ENCODE results near the gene GAS7. TPM values are rescaled to one million over a fixed set of nuclear protein-coding genes. Genes with fewer than 3 reads are reported as not detected.

The GAS7 gene
- total RNA-seq, 1 donor from 2014 or later, result 19.5 TPM

DNA sequence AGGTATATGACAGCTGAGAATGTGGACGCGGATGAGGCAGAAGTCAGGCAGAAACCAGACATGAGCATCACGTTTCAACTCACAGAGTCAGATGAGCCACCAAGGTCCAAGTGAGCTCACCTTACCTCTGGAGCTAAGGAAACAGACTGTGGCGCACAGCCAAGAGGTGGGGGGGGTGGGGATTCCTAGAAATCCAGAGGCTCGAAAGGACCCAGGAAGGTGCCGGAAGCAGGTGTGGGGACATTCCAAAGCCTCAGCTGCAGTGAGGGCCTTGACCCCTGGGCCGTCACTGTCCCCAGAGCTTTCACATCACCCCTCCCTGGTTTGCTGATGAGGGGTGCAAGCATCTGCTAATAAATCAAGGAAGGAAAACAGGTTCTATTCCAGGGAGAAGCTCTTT lies 264.1 kb downstream of the GAS7 start:
- no peak for DNase-seq (ENCODE audit: extremely low spot score, unreplicated experiment)
- TF ChIP-seq, protein P1, sequence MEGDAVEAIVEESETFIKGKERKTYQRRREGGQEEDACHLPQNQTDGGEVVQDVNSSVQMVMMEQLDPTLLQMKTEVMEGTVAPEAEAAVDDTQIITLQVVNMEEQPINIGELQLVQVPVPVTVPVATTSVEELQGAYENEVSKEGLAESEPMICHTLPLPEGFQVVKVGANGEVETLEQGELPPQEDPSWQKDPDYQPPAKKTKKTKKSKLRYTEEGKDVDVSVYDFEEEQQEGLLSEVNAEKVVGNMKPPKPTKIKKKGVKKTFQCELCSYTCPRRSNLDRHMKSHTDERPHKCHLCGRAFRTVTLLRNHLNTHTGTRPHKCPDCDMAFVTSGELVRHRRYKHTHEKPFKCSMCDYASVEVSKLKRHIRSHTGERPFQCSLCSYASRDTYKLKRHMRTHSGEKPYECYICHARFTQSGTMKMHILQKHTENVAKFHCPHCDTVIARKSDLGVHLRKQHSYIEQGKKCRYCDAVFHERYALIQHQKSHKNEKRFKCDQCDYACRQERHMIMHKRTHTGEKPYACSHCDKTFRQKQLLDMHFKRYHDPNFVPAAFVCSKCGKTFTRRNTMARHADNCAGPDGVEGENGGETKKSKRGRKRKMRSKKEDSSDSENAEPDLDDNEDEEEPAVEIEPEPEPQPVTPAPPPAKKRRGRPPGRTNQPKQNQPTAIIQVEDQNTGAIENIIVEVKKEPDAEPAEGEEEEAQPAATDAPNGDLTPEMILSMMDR (conservative IDR thresholded peaks at IDR 0.05), result no peak

DNA sequence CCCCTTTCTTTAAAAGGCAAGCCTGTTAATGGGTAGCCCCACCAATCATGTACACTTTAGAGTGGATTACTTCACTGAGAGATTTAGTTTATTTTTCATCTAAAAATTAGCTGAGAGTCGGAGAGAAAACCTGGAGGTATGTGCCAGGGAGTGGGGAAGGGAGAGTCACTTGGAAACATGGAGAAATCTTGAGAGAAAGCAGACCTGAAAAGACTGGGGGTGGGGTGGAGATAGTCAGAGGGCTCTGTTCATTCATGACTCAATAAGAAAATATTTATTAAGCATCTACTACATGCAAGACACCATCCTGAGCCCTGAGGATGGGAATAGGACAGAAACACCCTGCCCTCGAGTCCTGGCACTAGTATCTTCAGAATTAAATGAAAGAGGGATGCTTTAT lies 265.9 kb downstream of the GAS7 start:
- peaks cover 8% of the 10 kb centered on the region for H3K4me1 Mint-ChIP-seq (ENCODE audit: unreplicated experiment)
- TF ChIP-seq, protein P1 (conservative IDR thresholded peaks at IDR 0.05), result no peak
- H3K27me3 Mint-ChIP-seq, result peaks cover 4% of the 10 kb centered on the region
- no peak for DNase-seq (ENCODE audit: extremely low spot score, unreplicated experiment)
- peaks cover 3% of the 10 kb centered on the region for H3K36me3 Mint-ChIP-seq
- no peak overlapping the region for H3K4me3 Mint-ChIP-seq
- no peak overlapping the region for H3K27ac Mint-ChIP-seq
- no peaks in the 10 kb centered on the region for H3K9me3 Mint-ChIP-seq

More for the DNA sequence above, 264.1 kb downstream of the GAS7 start:
- Mint-ChIP-seq H3K9me3 (no peaks in the 10 kb centered on the region), H3K4me3 (no peak overlapping the region), H3K4me1 (ENCODE audit: unreplicated experiment) (no peaks in the 10 kb centered on the region), H3K36me3 (peaks cover 3% of the 10 kb centered on the region), H3K27ac (no peak overlapping the region), H3K27me3 (no peaks in the 10 kb centered on the region)

DNA sequence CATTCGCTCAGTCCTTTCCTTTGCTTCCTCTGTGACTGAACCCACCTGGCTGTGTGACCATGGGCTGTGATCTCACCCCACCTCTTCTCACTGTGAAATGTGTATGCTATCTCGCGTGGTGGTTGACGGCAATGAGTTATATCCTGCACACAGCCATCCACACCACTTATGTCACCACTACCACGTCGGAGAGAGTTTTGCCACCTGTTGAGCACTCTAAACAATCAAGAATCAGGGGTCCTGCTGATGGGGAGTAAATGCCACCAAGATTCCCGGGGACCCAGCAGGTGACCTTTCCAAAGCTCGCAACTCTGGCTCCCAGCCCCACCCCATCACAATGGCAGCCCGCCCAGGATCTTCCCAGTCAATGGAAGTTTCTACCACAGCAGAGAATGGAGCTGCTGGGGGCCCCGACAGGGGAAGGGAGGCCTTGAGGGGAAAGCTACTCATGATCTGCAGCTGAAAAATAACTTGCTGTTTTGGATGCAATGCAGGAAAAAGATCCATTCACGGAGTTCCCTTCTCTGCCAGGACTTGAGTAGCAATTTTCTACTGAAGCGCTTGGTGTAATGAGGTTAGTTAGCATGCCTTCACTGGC lies 267.2 kb downstream of the GAS7 start:
- Mint-ChIP-seq H3K9me3 (no peaks in the 10 kb centered on the region), H3K27ac (no peak overlapping the region), H3K4me3 (no peak overlapping the region), H3K27me3 (peaks cover 7% of the 10 kb centered on the region), H3K36me3 (no peaks in the 10 kb centered on the region), H3K4me1 (ENCODE audit: unreplicated experiment) (peaks cover 8% of the 10 kb centered on the region)
- TF ChIP-seq, protein P1 (conservative IDR thresholded peaks at IDR 0.05), result no peak
- DNase-seq (ENCODE audit: extremely low spot score, unreplicated experiment), result no peak

DNA sequence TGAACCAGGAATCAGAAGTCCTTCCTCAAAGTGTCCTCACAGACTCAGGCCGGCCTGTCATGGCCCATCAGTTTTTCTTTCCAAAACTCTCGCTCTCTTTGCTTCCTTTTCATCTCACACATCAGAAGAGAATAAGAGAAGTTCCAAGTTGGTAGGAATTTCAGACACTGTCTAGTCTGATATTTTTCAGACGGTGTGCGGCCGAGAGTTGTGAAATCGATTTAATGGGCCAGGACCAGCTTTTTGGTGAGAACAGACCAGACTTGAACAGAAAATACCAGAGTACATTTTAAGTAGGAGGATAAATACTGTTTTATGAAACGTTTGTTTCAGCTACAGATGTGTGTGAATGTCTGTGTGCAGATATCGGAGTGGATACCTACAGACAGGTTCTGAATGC lies 268.5 kb downstream of the GAS7 start:
- peaks cover 9% of the 10 kb centered on the region for H3K4me1 Mint-ChIP-seq (ENCODE audit: unreplicated experiment)
- no peak overlapping the region for H3K27ac Mint-ChIP-seq
- no peaks in the 10 kb centered on the region for H3K9me3 Mint-ChIP-seq
- TF ChIP-seq, protein P1 (conservative IDR thresholded peaks at IDR 0.05), result no peak
- H3K4me3 Mint-ChIP-seq, result no peak overlapping the region
- H3K36me3 Mint-ChIP-seq, result no peaks in the 10 kb centered on the region
- DNase-seq (ENCODE audit: extremely low spot score, unreplicated experiment), result no peak
- H3K27me3 Mint-ChIP-seq, result peaks cover 7% of the 10 kb centered on the region

DNA sequence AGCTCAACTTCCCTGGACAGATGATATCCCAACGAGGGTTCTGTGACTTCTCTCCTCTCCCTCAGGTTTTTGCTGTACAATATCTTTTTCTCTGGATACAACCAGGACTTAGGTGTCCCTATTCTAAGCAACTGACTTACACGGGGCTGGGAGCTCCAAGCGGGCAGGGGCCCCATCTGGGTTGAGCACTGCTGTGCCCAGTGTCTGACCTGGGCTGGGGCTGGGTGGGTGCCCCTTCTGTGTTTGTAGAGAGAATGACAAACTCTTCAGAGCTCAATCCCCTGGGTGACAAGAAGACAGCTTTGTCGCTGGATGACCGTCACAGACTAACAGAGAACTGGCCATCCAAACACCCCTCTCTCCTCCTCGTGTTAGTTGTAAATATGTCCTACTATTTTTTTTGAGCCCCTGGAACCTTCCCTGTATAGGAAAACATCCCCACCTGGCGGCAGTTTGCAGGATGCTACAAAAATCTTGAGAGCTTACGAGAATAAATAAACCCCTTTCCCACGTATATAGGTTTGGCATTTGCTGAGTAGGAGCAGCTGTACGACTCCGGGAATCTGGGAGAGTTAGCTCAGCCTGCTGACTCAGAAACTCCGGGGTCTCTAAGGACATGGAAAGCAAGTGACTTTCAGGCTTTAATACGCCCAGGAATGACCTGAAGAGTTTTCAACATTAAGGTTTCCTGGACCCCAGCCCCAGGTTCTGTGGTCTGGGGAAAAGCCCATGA lies 269.6 kb downstream of the GAS7 start:
- TF ChIP-seq, protein P1 (conservative IDR thresholded peaks at IDR 0.05), result peak; percentile 72
- no peaks in the 10 kb centered on the region for H3K9me3 Mint-ChIP-seq
- H3K4me3 Mint-ChIP-seq, result no peak overlapping the region
- peaks cover 7% of the 10 kb centered on the region for H3K27me3 Mint-ChIP-seq
- H3K27ac Mint-ChIP-seq, result peak overlapping the region; percentile 16
- DNase-seq (ENCODE audit: extremely low spot score, unreplicated experiment), result no peak
- peaks cover 13% of the 10 kb centered on the region for H3K4me1 Mint-ChIP-seq (ENCODE audit: unreplicated experiment)
- H3K36me3 Mint-ChIP-seq, result no peaks in the 10 kb centered on the region

Measured in type B pancreatic cell (in vitro differentiated cells).